SIG-M5 treated with dmso at 0.1 percent for 504 hours (cell line): ENCODE results near the gene CYTH4.

Experiments
- DNase-seq: peaks from one replicate; lab custom pipeline; 2025; ENCODE audit not compliant: unreplicated experiment; lab: John Stamatoyannopoulos, UW

CYTH4 gene

GRCh38 chr22:37343348-37343747 is 61.0 kb downstream of the CYTH4 start:
- no peak for DNase-seq

DNA sequence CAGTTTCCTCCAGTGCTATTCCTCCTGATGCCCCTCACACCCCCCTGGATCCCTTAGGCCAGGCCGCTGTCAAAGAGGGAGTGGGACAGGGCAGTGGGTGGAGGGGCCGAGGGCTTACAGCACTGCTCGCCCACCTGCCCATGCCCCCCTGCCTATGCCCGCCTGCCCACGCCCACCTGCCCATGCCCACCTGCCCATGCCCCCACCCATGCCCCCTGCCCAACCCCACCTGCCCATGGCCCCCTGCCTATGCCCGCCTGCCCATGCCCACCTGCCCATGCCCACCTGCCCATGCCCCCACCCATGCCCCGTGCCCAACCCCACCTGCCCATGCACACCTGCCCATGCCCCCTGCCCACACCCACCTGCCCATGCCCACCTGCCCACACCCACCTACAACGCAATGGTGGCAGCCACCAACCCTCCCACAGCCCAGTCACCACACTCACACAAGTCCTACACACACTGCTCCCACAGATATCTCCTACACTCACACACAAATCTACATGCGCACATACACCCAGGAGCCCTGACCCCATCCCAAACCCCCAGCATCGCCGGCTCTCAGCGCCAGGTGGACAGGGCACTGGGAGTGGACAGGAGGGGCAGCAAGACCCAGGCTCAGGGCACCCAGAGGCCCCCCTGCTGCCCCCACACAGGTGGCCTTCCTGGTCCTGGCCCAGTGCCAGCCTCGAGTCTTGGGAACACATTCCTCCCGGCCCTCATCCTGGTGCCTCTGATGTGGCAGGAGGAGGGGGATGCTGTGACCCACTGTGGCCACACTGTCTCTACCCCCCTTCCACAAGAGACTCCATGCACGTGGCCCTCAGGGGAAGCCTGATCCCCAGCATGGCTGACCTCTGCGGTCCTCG is 61.8 kb downstream of the CYTH4 start:
- no peak for DNase-seq

DNA sequence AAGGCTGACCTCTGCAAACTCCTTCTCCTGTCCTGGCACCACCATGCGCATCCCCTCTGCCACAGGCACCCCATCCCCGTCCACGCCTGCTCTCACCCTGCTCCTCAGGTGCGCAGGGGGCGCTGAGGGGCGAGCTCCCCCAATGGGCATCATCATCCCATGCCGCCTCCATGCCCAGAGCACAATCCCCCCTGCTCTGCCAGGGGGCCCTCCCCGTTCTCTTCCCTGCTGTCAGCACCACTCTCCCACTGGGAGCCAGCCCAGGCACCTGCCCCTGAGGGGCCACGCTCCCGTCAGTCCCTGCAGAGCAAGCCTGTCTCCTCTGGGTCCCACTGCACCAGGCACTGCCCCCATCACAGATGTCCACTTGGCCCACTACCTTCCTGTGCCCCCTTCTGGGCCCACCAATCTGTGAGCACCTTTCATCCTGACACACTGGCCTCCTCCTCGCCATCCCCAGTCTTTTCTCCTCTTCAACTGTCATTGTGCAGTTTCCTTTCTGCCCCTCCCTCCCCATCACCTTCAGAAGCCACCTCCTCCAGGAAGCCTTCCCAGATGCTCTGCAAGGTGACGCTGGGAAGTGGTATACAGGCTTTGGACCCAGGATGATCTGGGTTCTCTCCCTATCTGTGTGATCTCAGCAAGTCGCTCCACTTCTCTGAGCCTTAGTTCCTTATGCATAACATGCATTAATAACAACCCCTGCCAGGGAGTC is 62.6 kb downstream of the CYTH4 start:
- no peak for DNase-seq

GRCh38 chr22:37345863-37346504 is 63.7 kb downstream of the CYTH4 start:
- no peak for DNase-seq

DNA sequence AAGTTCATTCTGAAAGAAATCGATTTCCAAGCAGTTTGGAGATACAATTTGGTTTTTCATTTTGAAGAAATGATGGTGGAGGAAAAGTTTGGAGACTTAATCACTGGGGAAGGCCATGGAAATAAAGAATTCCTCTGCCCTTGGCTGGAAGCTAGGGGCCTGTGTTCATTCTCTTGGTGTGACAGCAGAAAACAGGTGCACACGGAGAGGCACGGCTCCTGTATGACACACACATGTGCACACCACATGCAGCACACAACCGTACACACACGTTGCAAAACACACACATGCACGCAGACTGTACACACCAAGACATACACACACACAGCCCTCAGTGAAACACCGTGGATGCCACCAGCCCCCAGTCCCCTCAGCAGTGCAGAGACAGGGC is 64.2 kb downstream of the CYTH4 start:
- no peak for DNase-seq

GRCh38 chr22:37349043-37349814 is 66.9 kb downstream of the CYTH4 start:
- DNase-seq = no peak

- no peak for DNase-seq
Observed at GRCh38 chr22:37351232-37351631, 68.9 kb downstream of the CYTH4 start.

DNA sequence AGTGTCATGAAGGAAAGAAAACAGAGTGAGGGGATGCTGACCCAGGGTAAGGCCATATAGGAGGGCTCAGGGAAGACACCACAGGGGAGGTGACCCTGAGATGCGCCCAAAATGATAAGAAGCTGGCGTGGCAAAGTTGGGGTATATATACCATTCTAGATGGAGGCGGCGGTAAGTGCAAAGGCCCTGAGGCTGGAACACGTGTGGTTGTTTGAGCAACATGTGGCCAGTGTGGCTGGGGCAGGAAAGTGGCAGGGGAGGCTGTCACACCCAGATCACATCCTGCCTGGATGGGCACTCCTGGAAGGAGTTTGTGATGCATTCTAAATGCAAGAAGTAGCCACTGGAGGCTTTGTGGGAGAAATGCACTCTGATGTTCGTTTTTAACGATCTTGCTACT is 70.2 kb downstream of the CYTH4 start:
- no peak for DNase-seq

GRCh38 chr22:37353839-37354238 is 71.5 kb downstream of the CYTH4 start:
- DNase-seq = no peak

DNA sequence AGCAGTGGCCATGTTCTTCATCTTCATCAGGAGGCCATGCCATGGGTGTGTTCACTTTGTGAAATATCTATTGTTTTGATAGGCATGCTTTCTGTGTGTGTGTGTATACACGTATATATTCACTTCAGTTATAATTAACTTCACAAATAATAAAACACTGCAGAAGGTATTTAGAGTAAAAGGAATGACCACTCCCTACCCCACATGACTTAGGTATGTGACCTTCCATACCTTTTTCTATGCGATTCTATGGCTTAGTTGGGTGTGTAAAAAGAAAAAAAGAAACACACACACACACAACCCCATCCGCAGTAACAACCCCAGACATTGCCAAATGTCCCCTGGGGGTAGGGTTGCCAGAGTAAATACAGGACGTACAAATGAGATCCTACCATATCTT is 72.0 kb downstream of the CYTH4 start:
- no peak for DNase-seq

GRCh38 chr22:37354670-37355069 is 72.4 kb downstream of the CYTH4 start:
- no peak for DNase-seq

DNA sequence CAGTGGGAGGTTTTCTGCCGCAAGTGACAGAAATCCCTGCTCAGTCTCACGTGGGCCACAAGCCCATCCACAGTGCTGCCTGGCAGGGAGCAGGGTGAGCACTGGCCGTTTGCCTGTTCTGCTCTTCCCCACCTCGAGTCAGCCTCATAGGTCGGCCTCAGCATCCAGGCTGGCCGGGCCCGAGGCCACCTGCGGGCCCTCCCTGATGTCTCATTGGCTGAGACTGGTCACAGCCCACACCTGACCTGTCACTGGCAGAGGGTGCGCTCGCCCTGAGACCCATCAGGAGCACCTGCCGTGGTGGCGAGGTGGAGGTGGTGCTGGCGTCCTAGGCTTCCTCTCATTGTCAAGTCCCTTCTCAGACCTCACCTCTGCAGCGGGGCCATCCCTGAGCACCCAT is 72.9 kb downstream of the CYTH4 start:
- no peak for DNase-seq

- DNase-seq = no peak
Observed at GRCh38 chr22:37356922-37357321, 74.6 kb downstream of the CYTH4 start.

DNA sequence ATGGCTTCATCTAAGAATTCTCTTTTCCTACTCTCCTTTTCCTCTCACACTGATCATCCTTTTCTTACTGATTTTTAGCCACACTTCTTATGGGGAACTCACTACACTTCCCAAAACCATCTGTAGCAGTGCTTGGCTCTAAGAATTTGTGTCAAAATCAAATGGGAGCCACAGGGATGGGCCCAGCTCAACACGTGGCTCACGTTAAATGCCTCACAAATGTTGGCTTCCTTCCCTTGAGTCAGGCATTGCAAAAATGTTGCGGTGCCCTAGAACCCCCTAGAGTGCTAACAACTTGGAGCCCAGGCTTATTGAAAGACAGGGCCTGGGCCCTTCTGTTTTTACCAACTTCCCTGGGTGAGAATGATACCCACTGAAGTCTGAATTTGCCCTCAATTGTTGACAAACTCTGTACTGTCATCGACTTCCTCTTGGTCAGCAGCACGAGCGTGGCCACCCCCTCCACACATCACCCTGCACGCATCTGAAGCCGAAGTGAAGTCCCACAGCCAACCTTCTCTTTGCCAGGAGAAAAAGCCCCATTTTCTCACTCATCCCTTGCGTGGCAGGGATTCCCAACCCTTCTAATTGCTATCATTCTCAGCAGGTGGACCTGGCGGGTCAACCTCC is 75.3 kb downstream of the CYTH4 start:
- DNase-seq = no peak

DNA sequence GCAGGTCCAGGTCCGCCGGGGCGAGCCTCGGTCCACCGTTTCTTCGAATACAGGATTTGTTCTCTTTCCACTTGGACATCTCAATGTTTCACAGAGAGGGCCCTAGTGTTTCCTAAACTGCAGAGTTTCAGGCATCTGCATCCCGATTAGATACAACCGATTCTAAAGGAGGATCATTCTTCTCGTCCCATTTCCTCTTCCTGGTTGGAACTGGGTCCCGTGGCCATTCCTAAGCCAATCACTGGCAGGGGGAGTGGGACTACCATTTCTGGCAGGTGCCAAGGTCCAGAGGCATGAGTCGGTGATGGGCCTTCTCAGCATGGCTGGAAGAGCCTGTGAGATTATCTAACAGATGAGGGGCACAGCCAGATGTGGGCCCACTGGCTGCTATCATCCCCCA is 76.1 kb downstream of the CYTH4 start:
- no peak for DNase-seq

DNA sequence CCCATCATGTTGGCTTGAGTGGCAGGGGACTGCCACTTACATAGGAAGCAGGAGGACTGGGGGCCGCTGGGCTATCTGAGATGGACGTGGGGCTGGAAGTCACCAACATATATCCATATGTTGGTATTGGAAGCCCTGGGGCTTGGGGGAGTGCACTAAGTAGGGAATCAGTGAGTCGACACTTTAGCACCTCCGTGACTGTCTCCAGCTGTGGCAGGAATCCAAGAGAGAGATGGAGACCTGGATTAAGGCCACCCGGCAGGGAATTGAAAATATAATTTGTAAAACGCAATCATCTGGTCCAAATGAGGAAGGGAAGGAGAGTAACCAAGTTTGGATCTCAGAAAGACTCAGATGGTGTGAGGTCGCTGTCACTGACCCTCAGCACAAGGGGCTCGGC is 76.6 kb downstream of the CYTH4 start:
- no peak for DNase-seq

GRCh38 chr22:37362621-37363020 is 80.3 kb downstream of the CYTH4 start:
- no peak for DNase-seq

GRCh38 chr22:37363261-37363992 is 81.1 kb downstream of the CYTH4 start:
- DNase-seq = no peak
